ENCODE results near the gene ZNF366. TPM values are rescaled to one million over a fixed set of nuclear protein-coding genes. Genes with fewer than 3 reads are reported as not detected.

Gene ZNF366
- total RNA-seq, 1 donor from 2014 or later, result 8.1 TPM

DNA sequence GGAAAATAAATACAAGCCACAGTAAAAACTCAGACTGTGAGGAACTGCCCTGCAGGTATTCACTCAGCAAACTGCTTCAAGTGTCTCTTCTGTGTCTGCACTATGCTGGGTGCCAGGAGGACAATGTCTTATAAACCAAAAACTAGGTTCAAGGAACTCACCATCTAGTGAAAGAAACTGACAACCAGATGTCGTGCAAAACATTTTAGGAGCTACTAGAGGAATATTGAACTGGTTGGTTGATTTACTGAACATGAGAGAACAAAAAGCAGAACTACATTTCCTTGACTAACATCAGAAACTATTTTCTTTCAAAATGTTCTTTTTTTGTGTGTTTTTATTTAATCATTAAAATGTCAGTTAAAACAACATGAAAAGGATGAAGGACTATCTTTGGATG lies 35.2 kb downstream of the ZNF366 start:
- H3K4me1 ChIP-seq, result peaks cover 35% of the 10 kb centered on the region
- H3K27ac ChIP-seq (replicated peaks), result no peak overlapping the region
- TF ChIP-seq CTCF (IDR thresholded peaks at IDR 0.05; ENCODE audit: borderline replicate concordance), result no peak
- H3K36me3 ChIP-seq, result no peaks in the 10 kb centered on the region
- H3K4me3 ChIP-seq, result no peak overlapping the region
- DNase-seq, result no peak
- intact Hi-C loops (cut with micrococcal nuclease), result no loop called here
- H3K27me3 ChIP-seq (ENCODE audit: low read depth), result no peaks in the 10 kb centered on the region
- no peaks in the 10 kb centered on the region for H3K9me3 ChIP-seq (replicated peaks)

- no peak overlapping the region for H3K27ac ChIP-seq (replicated peaks)
- no peaks in the 10 kb centered on the region for H3K9me3 ChIP-seq (replicated peaks)
- no peak overlapping the region for H3K4me3 ChIP-seq
- no peaks in the 10 kb centered on the region for H3K36me3 ChIP-seq
- intact Hi-C loops (cut with micrococcal nuclease), result no loop called here
- H3K27me3 ChIP-seq (ENCODE audit: low read depth), result no peaks in the 10 kb centered on the region
- H3K4me1 ChIP-seq, result peaks cover 46% of the 10 kb centered on the region
- DNase-seq, result no peak
- TF ChIP-seq CTCF (IDR thresholded peaks at IDR 0.05; ENCODE audit: borderline replicate concordance), result no peak
Measured at GRCh38 chr5:72470826-72471225, 36.4 kb downstream of the ZNF366 start.

- H3K4me3 ChIP-seq, result no peak overlapping the region
- no peak for DNase-seq
- no peak for TF ChIP-seq CTCF (IDR thresholded peaks at IDR 0.05; ENCODE audit: borderline replicate concordance)
- peaks cover 68% of the 10 kb centered on the region for H3K4me1 ChIP-seq
- no peaks in the 10 kb centered on the region for H3K27me3 ChIP-seq (ENCODE audit: low read depth)
- H3K36me3 ChIP-seq, result no peaks in the 10 kb centered on the region
- no peaks in the 10 kb centered on the region for H3K9me3 ChIP-seq (replicated peaks)
- peak overlapping the region; percentile 29 for H3K27ac ChIP-seq (replicated peaks)
- intact Hi-C loops (cut with micrococcal nuclease), result no loop called here
Measured at GRCh38 chr5:72468606-72469005, 38.6 kb downstream of the ZNF366 start.

- H3K27ac ChIP-seq (replicated peaks), result peak overlapping the region; percentile 11
- DNase-seq, result no peak
- intact Hi-C loops (cut with micrococcal nuclease), result no loop called here
- TF ChIP-seq CTCF (IDR thresholded peaks at IDR 0.05; ENCODE audit: borderline replicate concordance), result no peak
- H3K36me3 ChIP-seq, result no peaks in the 10 kb centered on the region
- no peaks in the 10 kb centered on the region for H3K9me3 ChIP-seq (replicated peaks)
- no peak overlapping the region for H3K4me3 ChIP-seq
- H3K4me1 ChIP-seq, result peaks cover 71% of the 10 kb centered on the region
- H3K27me3 ChIP-seq (ENCODE audit: low read depth), result no peaks in the 10 kb centered on the region
Measured at GRCh38 chr5:72468024-72468423, 39.2 kb downstream of the ZNF366 start.

- no peaks in the 10 kb centered on the region for H3K36me3 ChIP-seq
- H3K9me3 ChIP-seq (replicated peaks), result no peaks in the 10 kb centered on the region
- intact Hi-C loops (cut with micrococcal nuclease), result no loop called here
- H3K27me3 ChIP-seq (ENCODE audit: low read depth), result no peaks in the 10 kb centered on the region
- H3K4me1 ChIP-seq, result peaks cover 70% of the 10 kb centered on the region
- peak overlapping the region; percentile 11 for H3K27ac ChIP-seq (replicated peaks)
- H3K4me3 ChIP-seq, result no peak overlapping the region
- DNase-seq, result no peak
- no peak for TF ChIP-seq CTCF (IDR thresholded peaks at IDR 0.05; ENCODE audit: borderline replicate concordance)
Measured at GRCh38 chr5:72467461-72467860, 39.7 kb downstream of the ZNF366 start.

All from left ventricle myocardium inferior (tissue), 1 donor.